DMS53 (cell line): ENCODE measurements around the gene SHC4.
"Not testable (repeated sequence)": the region's sequence is repeated elsewhere in the genome, so short reads cannot be mapped to it uniquely, and the experiment has no call there.

ENCODE experiments used
- DNase-seq: peaks from one replicate; lab custom pipeline; 2025; lab: John Stamatoyannopoulos, UW

SHC4 gene

GRCh38 chr15:48963524-48964113, at the start of gene SHC4:
SHC4 (minus strand) TSS chr15:48963919; CDS start chr15:48963015, 904 bp downstream.
- DNase-seq: peak; percentile 70

GRCh38 chr15:48999314-48999713, 35.6 kb upstream of the SHC4 start:
- no peak for DNase-seq

GRCh38 chr15:48996276-48996675, 32.6 kb upstream of the SHC4 start:
- DNase-seq: no peak

- no peak for DNase-seq
Observed at GRCh38 chr15:48993380-48993779, 29.7 kb upstream of the SHC4 start.

- DNase-seq: no peak
Observed at GRCh38 chr15:48992545-48992944, 28.8 kb upstream of the SHC4 start.

GRCh38 chr15:48992096-48992495, 28.4 kb upstream of the SHC4 start:
- DNase-seq: no peak

GRCh38 chr15:48989170-48989569, 25.5 kb upstream of the SHC4 start:
- no peak for DNase-seq

- DNase-seq: no peak
Observed at GRCh38 chr15:48987142-48987541, 23.4 kb upstream of the SHC4 start.

GRCh38 chr15:48986240-48986639, 22.5 kb upstream of the SHC4 start:
- no peak for DNase-seq

- no peak for DNase-seq
Observed at GRCh38 chr15:48985516-48985915, 21.8 kb upstream of the SHC4 start.

- no peak for DNase-seq
Observed at GRCh38 chr15:48984811-48985352, 21.2 kb upstream of the SHC4 start.

- no peak for DNase-seq
Observed at GRCh38 chr15:48984021-48984710, 20.4 kb upstream of the SHC4 start.

- DNase-seq: no peak
Observed at GRCh38 chr15:48983300-48983699, 19.6 kb upstream of the SHC4 start.

GRCh38 chr15:48981941-48982340, 18.2 kb upstream of the SHC4 start:
- no peak for DNase-seq

- DNase-seq: no peak
Observed at GRCh38 chr15:48978638-48979037, 14.9 kb upstream of the SHC4 start.

GRCh38 chr15:48976444-48977088, 12.8 kb upstream of the SHC4 start:
- no peak for DNase-seq

- peak; percentile 91 for DNase-seq
Observed at GRCh38 chr15:48975472-48976419, 12.0 kb upstream of the SHC4 start.

- DNase-seq: peak; percentile 13
Observed at GRCh38 chr15:48974882-48975281, 11.2 kb upstream of the SHC4 start.

- DNase-seq: no peak
Observed at GRCh38 chr15:48972750-48973503, 9.2 kb upstream of the SHC4 start.

- DNase-seq: not testable (repeated sequence)
Observed at GRCh38 chr15:48970926-48971325, 7.2 kb upstream of the SHC4 start.

- DNase-seq: no peak
Observed at GRCh38 chr15:48968066-48968465, 4.3 kb upstream of the SHC4 start.
